Trophoblast cell (in vitro differentiated cells and primary cell): ENCODE measurements around the gene ISL2.

Source experiments
- DNase-seq, 2 donors: peaks; one replicate each; pipeline ENCODE4 v3.0.0-alpha.2; 2016
- H2AFZ ChIP-seq: 2 replicates; pipeline ENCODE4 v1.6.1; 2013; ENCODE audit warnings: low read length, moderate library complexity, mild to moderate bottlenecking; ENCODE audit not compliant: insufficient read depth, poor library complexity
- H2AK5ac ChIP-seq: 2 replicates; pipeline ENCODE4 v1.6.1; 2013; ENCODE audit warnings: mild to moderate bottlenecking, low read length
- H2BK120ac ChIP-seq: 2 replicates; pipeline ENCODE4 v1.6.1; 2013; ENCODE audit warnings: low read length, mild to moderate bottlenecking, moderate library complexity; ENCODE audit not compliant: insufficient read depth, poor library complexity
- H2BK12ac ChIP-seq: 2 replicates; pipeline ENCODE4 v1.6.1; 2013; ENCODE audit warnings: mild to moderate bottlenecking, low read length, moderate library complexity
- H2BK5ac ChIP-seq: 2 replicates; pipeline ENCODE4 v1.6.1; 2013; ENCODE audit warnings: low read length, low read depth, moderate library complexity, mild to moderate bottlenecking; ENCODE audit not compliant: poor library complexity
- H3K14ac ChIP-seq: 2 replicates; pipeline ENCODE4 v1.6.1; 2013; ENCODE audit warnings: mild to moderate bottlenecking, low read length
- H3K18ac ChIP-seq: 2 replicates; pipeline ENCODE4 v1.6.1; 2013; ENCODE audit warnings: mild to moderate bottlenecking, low read length
- H3K23ac ChIP-seq: 2 replicates; pipeline ENCODE4 v1.6.1; 2013; ENCODE audit warnings: low read length
- H3K27ac ChIP-seq: 2 replicates; pipeline ENCODE4 v1.5.1; 2013; ENCODE audit warnings: low read depth, mild to moderate bottlenecking, inconsistent platforms, low read length, moderate library complexity
- H3K27me3 ChIP-seq: 2 replicates; pipeline ENCODE4 v1.6.1; 2013; ENCODE audit warnings: inconsistent platforms, mild to moderate bottlenecking, low read length, moderate library complexity; ENCODE audit not compliant: insufficient read depth
- H3K36me3 ChIP-seq, 2 experiments: 1 replicate in 1 of 2; 2 replicates in 1 of 2; pipeline ENCODE4 v1.6.1; 2013; ENCODE audit warnings: low read length in 2 of 2, mild to moderate bottlenecking in 2 of 2, moderate library complexity in 1 of 2; ENCODE audit not compliant: insufficient read depth in 2 of 2, control insufficient read depth in 1 of 2
- H3K4ac ChIP-seq: 2 replicates; pipeline ENCODE4 v1.6.1; 2013; ENCODE audit warnings: low read depth, mild to moderate bottlenecking, low read length, moderate library complexity
- H3K4me1 ChIP-seq, 2 experiments: 1 replicate in 1 of 2; 2 replicates in 1 of 2; pipeline ENCODE4 v1.6.1; 2013; ENCODE audit warnings: low read length in 2 of 2, mild to moderate bottlenecking in 2 of 2, moderate library complexity in 1 of 2; ENCODE audit not compliant: insufficient read depth in 2 of 2, control insufficient read depth in 1 of 2
- H3K4me2 ChIP-seq: 2 replicates; pipeline ENCODE4 v1.6.1; 2013; ENCODE audit warnings: inconsistent platforms, mild to moderate bottlenecking, low read length, moderate library complexity
- H3K4me3 ChIP-seq: 2 replicates; pipeline ENCODE4 v1.5.1; 2013; ENCODE audit warnings: mild to moderate bottlenecking, low read depth, low read length, inconsistent platforms
- H3K79me1 ChIP-seq: one replicate; pipeline ENCODE4 v1.6.1; 2013; ENCODE audit warnings: low read length
- H3K79me2 ChIP-seq: 2 replicates; pipeline ENCODE4 v1.6.1; 2013; ENCODE audit warnings: low read length, mild to moderate bottlenecking; ENCODE audit not compliant: control insufficient read depth, insufficient read depth, poor library complexity
- H3K9ac ChIP-seq: 2 replicates; pipeline ENCODE4 v1.6.1; 2013; ENCODE audit warnings: mild to moderate bottlenecking, low read length
- H3K9me3 ChIP-seq: 2 replicates; pipeline ENCODE4 v1.6.1; 2013; ENCODE audit warnings: low read depth, mild to moderate bottlenecking, control low read depth, inconsistent platforms, low read length; ENCODE audit not compliant: insufficient read depth
- H4K12ac ChIP-seq: 2 replicates; pipeline ENCODE4 v1.6.1; 2013; ENCODE audit warnings: low read depth, mild to moderate bottlenecking, low read length, moderate library complexity
- H4K8ac ChIP-seq: 2 replicates; pipeline ENCODE4 v1.6.1; 2013; ENCODE audit warnings: low read depth, mild to moderate bottlenecking, low read length, moderate library complexity
- H4K91ac ChIP-seq: one replicate; pipeline ENCODE4 v1.6.1; 2013; ENCODE audit warnings: low read depth, mild to moderate bottlenecking, low read length, moderate library complexity
- WGBS: extraction: QIAGEN DNeasy Blood & Tissue Kit; methylation state at CpG from one replicate; pipeline ENCODE4 v1.1.7; 2013; ENCODE audit warnings: missing lambda C conversion rate; ENCODE audit not compliant: insufficient read length, insufficient coverage; ENCODE audit errors: extremely low coverage; 5-methylcytosine and 5-hydroxymethylcytosine counted together

Gene ISL2

GRCh38 chr15:76303909-76304308 lies 32.7 kb upstream of the ISL2 start:
- Histone ChIP-seq H3K27ac (no peak overlapping the region), H3K36me3 (no peaks in the 10 kb centered on the region), H3K4me1 (no peaks in the 10 kb centered on the region), H3K4ac (peak overlapping the region; percentile 89), H3K18ac (no peak overlapping the region), H2BK120ac (no peak overlapping the region), H3K27me3 (no peaks in the 10 kb centered on the region), H3K4me3 (no peak overlapping the region), H2AK5ac (no peak overlapping the region), H4K91ac (no peak overlapping the region), H3K23ac (no peak overlapping the region), H4K12ac (no peak overlapping the region), H3K79me2 (peaks cover 3% of the 10 kb centered on the region), H2BK5ac (no peak overlapping the region), H2AFZ (no peak overlapping the region), H3K9ac (no peak overlapping the region), H3K9me3 (no peaks in the 10 kb centered on the region), H3K14ac (no peak overlapping the region), H2BK12ac (no peak overlapping the region), H3K79me1 (no peaks in the 10 kb centered on the region), H4K8ac (no peak overlapping the region), H3K4me2 (no peak overlapping the region)
- no peak for DNase-seq
- no CpG with 5 or more reads among the region's 1 CpG for WGBS

- H4K91ac ChIP-seq: no peak overlapping the region
- H3K4me1 ChIP-seq: peaks cover 9 to 19% of the 10 kb centered on the region in 2 experiments
- no peak overlapping the region for H3K27ac ChIP-seq
- no peak overlapping the region for H2BK12ac ChIP-seq
- H3K9me3 ChIP-seq: no peaks in the 10 kb centered on the region
- H3K4ac ChIP-seq: peak overlapping the region; percentile 47
- H3K27me3 ChIP-seq: no peaks in the 10 kb centered on the region
- no peak overlapping the region for H2BK5ac ChIP-seq
- no peak overlapping the region for H3K4me3 ChIP-seq
- H4K12ac ChIP-seq: no peak overlapping the region
- peaks cover 7% of the 10 kb centered on the region for H3K79me2 ChIP-seq
- H3K36me3 ChIP-seq: no peaks in the 10 kb centered on the region
- no CpG with 5 or more reads among the region's 13 CpGs for WGBS
- no peak overlapping the region for H4K8ac ChIP-seq
- H2AFZ ChIP-seq: no peak overlapping the region
- H3K79me1 ChIP-seq: peaks cover 20% of the 10 kb centered on the region
- no peak overlapping the region for H3K14ac ChIP-seq
- DNase-seq: peak; percentile 13 to 61
- no peak overlapping the region for H3K23ac ChIP-seq
- H2AK5ac ChIP-seq: no peak overlapping the region
- H2BK120ac ChIP-seq: no peak overlapping the region
- no peak overlapping the region for H3K9ac ChIP-seq
- H3K18ac ChIP-seq: no peak overlapping the region
- H3K4me2 ChIP-seq: peak overlapping the region; percentile 54
Measured at GRCh38 chr15:76309601-76310330, 26.8 kb upstream of the ISL2 start.

- Histone ChIP-seq H2AFZ (peak overlapping the region; percentile 24), H3K9ac (peak overlapping the region; percentile 87), H3K4me1 (peaks cover 9 to 19% of the 10 kb centered on the region in 2 experiments), H3K4me2 (peak overlapping the region; percentile 72), H3K27me3 (no peaks in the 10 kb centered on the region), H3K27ac (peak overlapping the region; percentile 57), H4K91ac (peak overlapping the region; percentile 76), H3K18ac (peak overlapping the region; percentile 76), H4K12ac (peak overlapping the region; percentile 76), H3K23ac (no peak overlapping the region), H3K79me2 (peaks cover 7% of the 10 kb centered on the region), H3K4ac (peak overlapping the region; percentile 67), H2BK120ac (peak overlapping the region; percentile 86), H3K14ac (peak overlapping the region; percentile 60), H4K8ac (peak overlapping the region; percentile 82), H3K9me3 (no peaks in the 10 kb centered on the region), H2BK12ac (peak overlapping the region; percentile 48), H2BK5ac (peak overlapping the region; percentile 70), H3K79me1 (peaks cover 20% of the 10 kb centered on the region), H3K4me3 (peak overlapping the region; percentile 82), H3K36me3 (no peaks in the 10 kb centered on the region), H2AK5ac (peak overlapping the region; percentile 4)
- no CpG with 5 or more reads among the region's 16 CpGs for WGBS
- peak; percentile 27 to 58 for DNase-seq
Measured at GRCh38 chr15:76310475-76311099, 26.0 kb upstream of the ISL2 start.

GRCh38 chr15:76311100-76311953 lies 25.2 kb upstream of the ISL2 start, which contains the start of gene ETFA:
Gene ETFA, minus strand, starts transcription at chr15:76311469. Its CDS starts 81 bp downstream, at chr15:76311388.
- Histone ChIP-seq H4K12ac (peak within 1 kb of the TSS; percentile 76), H3K4me1 (peaks cover 9 to 19% of the 10 kb centered on the region in 2 experiments), H3K79me1 (peaks cover 20% of the 10 kb centered on the region), H2BK12ac (peak within 1 kb of the TSS; percentile 66), H3K4ac (peak within 1 kb of the TSS; percentile 67), H3K36me3 (no peaks in the 10 kb centered on the region), H3K18ac (peak within 1 kb of the TSS; percentile 76), H3K4me3 (peak within 1 kb of the TSS; percentile 82), H3K9ac (peak within 1 kb of the TSS; percentile 87), H3K9me3 (no peaks in the 10 kb centered on the region), H3K23ac (no peak within 1 kb of the TSS), H2AK5ac (peak within 1 kb of the TSS; percentile 4), H3K27ac (peak within 1 kb of the TSS; percentile 93), H3K27me3 (no peaks in the 10 kb centered on the region), H2BK120ac (peak within 1 kb of the TSS; percentile 91), H3K4me2 (peak within 1 kb of the TSS; percentile 72), H2AFZ (peak within 1 kb of the TSS; percentile 59), H3K14ac (peak within 1 kb of the TSS; percentile 79), H4K91ac (peak within 1 kb of the TSS; percentile 76), H3K79me2 (peaks cover 7% of the 10 kb centered on the region), H4K8ac (peak within 1 kb of the TSS; percentile 91), H2BK5ac (peak within 1 kb of the TSS; percentile 87)
- no CpG with 5 or more reads among the region's 60 CpGs for WGBS
- DNase-seq: peak; percentile 98 to 99
